ENCODE results near the gene MRPL19.

GRCh38 chr2:75655861-75656260 is 9.3 kb downstream of the MRPL19 start:
- TF ChIP-seq POLR2A (IDR thresholded peaks at IDR 0.05; ENCODE audit: extremely low read depth, insufficient read length) (no peak), CTCF (IDR thresholded peaks at IDR 0.05; ENCODE audit: low read depth, low read length) (no peak), MYC (IDR thresholded peaks at IDR 0.05; ENCODE audit: low read depth, low read length) (no peak)

Measured in NB4 (cell line).